Measurements from ENCODE around the gene RGS12. TPM values are rescaled to one million over a fixed set of nuclear protein-coding genes. Genes with fewer than 3 reads are reported as not detected.

Gene RGS12
- total and polyA plus RNA-seq, 2 of the 13 experiments (the other 11 are each of a cell fraction or from before 2014, with no cell fraction given): 21.0 to 27.7 TPM

GRCh38 chr4:3294401-3295241, 1.8 kb downstream of the RGS12 start:
- Histone ChIP-seq H3K9me3 (ENCODE audit: low read length) (no peaks in the 10 kb centered on the region), H3K27ac (ENCODE audit: extremely low read length, insufficient read depth, low read length) (peak overlapping the region; percentile 83), H3K27me3 (ENCODE audit: control insufficient read depth in 1 of 2, insufficient read depth in 2 of 2, low read length in 2 of 2) (no peaks in the 10 kb centered on the region), H3K36me3 (replicated peaks in 1 of 2; ENCODE audit: control insufficient read depth in 1 of 2, insufficient read depth in 2 of 2, low read length in 2 of 2) (no peaks in the 10 kb centered on the region), H4K20me1 (ENCODE audit: insufficient read depth, low read length) (peaks cover under 1% of the 10 kb centered on the region; the same call in 1 of the 2 replicates), H3K4me1 (ENCODE audit: insufficient read depth, low read length) (peaks cover 55% of the 10 kb centered on the region), H3K4me2 (ENCODE audit: low read depth, low read length) (peak overlapping the region; percentile 97), H3K4me3 (replicated peaks in 1 of 3; ENCODE audit: insufficient read depth in 1 of 3, low read depth in 2 of 3, low read length in 3 of 3) (peak overlapping the region; percentile 79 to 98 (median 96)), H2AFZ (ENCODE audit: low read length) (no peak overlapping the region), H3K9ac (ENCODE audit: insufficient read depth, low read depth, low read length) (peak overlapping the region; percentile 92; the same call in 1 of the 2 replicates), H3K79me2 (ENCODE audit: insufficient read depth, low read length) (peaks cover 40% of the 10 kb centered on the region)
- DNase-seq (ENCODE audit: low spot score) (no peak), FAIRE-seq (no peak), ATAC-seq (no peak)
- ChIA-PET POLR2A (no interaction called here), CTCF (ENCODE audit: low intra/inter-chr PET ratio, low total read pairs) (no interaction called here)
- 84% methylated on average over 17 of the region's 19 CpGs for WGBS (ENCODE audit: low lambda C conversion rate)
- in situ Hi-C loops (cut with HindIII; ENCODE audit: extremely low pct_ligation_motif_present, low pct_unique_long_range_greater_than_20kb): no loop called here
- TF ChIP-seq ZSCAN22 (CRISPR knock-in tag; IDR thresholded peaks at IDR 0.05) (peak; percentile 67; the same call in 1 of the 2 replicates), THAP8 (CRISPR knock-in tag; IDR thresholded peaks at IDR 0.05; ENCODE audit: borderline replicate concordance) (0 out of 2 replicates have a peak, but pooled peaks have one; percentile 13), ZNF768 (CRISPR knock-in tag; IDR thresholded peaks at IDR 0.05) (peak; percentile 17; the same call in 1 of the 2 replicates), ZNF543 (CRISPR knock-in tag; IDR thresholded peaks at IDR 0.05) (no peak), CBFB (CRISPR knock-in tag; IDR thresholded peaks at IDR 0.05) (0 out of 2 replicates have a peak, but pooled peaks have one; percentile 23)
- intact Hi-C loops (cut with micrococcal nuclease; ENCODE audit: unreplicated experiment): loop anchor here (5.0 kb wide), 1 partner anchor 148 kb away; the partner anchor contains the start of gene HGFAC
- no TSS peak for BruUV-seq (replicated peaks)

All from HepG2 (cell line).